ENCODE data around the gene C16orf86.

DNA sequence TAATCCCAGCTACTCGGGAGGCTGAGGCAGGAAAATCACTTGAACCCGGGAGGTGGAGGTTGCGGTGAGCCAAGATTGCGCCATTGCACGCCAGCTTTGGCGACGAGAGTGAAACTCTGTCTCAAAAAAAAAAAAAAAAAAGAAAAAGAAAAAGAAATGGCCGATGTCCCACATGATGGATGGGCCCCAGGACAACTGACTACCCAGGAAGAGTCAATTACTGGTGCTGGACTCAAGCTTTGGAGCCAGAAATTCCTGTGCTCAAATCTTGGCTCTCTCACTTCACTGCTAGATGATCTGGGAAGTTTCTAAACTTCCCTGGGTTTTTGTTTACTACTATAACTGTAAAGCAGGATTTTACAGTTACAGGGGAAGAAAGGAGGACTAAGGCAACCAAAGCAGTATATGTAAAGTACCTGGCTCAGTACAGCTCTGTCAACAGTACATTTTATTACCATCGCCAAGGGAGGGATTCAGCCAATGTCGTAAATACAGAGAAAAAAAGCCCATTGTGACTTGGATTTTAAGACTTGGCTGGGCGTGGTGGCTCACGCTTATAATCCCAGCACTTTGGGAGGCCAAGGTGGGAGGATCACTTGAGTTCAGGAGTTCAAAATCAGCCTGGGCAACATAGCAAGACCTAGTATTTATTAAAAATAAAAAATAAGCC lies 11.9 kb downstream of the C16orf86 start:
- no peak for TF ChIP-seq TP53 (CRISPR knock-in tag; IDR thresholded peaks at IDR 0.05)
- TF ChIP-seq, protein P1, sequence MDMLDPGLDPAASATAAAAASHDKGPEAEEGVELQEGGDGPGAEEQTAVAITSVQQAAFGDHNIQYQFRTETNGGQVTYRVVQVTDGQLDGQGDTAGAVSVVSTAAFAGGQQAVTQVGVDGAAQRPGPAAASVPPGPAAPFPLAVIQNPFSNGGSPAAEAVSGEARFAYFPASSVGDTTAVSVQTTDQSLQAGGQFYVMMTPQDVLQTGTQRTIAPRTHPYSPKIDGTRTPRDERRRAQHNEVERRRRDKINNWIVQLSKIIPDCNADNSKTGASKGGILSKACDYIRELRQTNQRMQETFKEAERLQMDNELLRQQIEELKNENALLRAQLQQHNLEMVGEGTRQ (CRISPR knock-in tag; IDR thresholded peaks at IDR 0.05), result no peak
- TF ChIP-seq, protein P2, sequence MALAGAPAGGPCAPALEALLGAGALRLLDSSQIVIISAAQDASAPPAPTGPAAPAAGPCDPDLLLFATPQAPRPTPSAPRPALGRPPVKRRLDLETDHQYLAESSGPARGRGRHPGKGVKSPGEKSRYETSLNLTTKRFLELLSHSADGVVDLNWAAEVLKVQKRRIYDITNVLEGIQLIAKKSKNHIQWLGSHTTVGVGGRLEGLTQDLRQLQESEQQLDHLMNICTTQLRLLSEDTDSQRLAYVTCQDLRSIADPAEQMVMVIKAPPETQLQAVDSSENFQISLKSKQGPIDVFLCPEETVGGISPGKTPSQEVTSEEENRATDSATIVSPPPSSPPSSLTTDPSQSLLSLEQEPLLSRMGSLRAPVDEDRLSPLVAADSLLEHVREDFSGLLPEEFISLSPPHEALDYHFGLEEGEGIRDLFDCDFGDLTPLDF (CRISPR knock-in tag; IDR thresholded peaks at IDR 0.05), result no peak
- TF ChIP-seq, protein P3, sequence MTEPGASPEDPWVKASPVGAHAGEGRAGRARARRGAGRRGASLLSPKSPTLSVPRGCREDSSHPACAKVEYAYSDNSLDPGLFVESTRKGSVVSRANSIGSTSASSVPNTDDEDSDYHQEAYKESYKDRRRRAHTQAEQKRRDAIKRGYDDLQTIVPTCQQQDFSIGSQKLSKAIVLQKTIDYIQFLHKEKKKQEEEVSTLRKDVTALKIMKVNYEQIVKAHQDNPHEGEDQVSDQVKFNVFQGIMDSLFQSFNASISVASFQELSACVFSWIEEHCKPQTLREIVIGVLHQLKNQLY (CRISPR knock-in tag; IDR thresholded peaks at IDR 0.05), result no peak
- TF ChIP-seq ZNF121 (CRISPR knock-in tag; IDR thresholded peaks at IDR 0.05), result no peak

Data from WTC11 (cell line).